HL-60 (cell line): Measurements from ENCODE around the gene ID4.

Experiments
- POLR2AphosphoS5 ChIP-seq: IDR thresholded peaks from 2 replicates; pipeline ENCODE4 v1.6.1; 2012; ENCODE audit warnings: low read depth
- REST ChIP-seq: IDR thresholded peaks from 2 replicates; pipeline ENCODE4 v1.6.1; 2012; ENCODE audit warnings: low read depth; ENCODE audit not compliant: insufficient replicate concordance
- TF ChIP-seq, protein P1 (sequence below): IDR thresholded peaks from one replicate; pipeline ENCODE4 v1.5.1; 2011; ENCODE audit warnings: low read length, control low read depth, inconsistent platforms; ENCODE audit not compliant: insufficient read depth

GRCh38 chr6:19849196-19849595 is 12.0 kb downstream of the ID4 start:
- TF ChIP-seq, protein P1, sequence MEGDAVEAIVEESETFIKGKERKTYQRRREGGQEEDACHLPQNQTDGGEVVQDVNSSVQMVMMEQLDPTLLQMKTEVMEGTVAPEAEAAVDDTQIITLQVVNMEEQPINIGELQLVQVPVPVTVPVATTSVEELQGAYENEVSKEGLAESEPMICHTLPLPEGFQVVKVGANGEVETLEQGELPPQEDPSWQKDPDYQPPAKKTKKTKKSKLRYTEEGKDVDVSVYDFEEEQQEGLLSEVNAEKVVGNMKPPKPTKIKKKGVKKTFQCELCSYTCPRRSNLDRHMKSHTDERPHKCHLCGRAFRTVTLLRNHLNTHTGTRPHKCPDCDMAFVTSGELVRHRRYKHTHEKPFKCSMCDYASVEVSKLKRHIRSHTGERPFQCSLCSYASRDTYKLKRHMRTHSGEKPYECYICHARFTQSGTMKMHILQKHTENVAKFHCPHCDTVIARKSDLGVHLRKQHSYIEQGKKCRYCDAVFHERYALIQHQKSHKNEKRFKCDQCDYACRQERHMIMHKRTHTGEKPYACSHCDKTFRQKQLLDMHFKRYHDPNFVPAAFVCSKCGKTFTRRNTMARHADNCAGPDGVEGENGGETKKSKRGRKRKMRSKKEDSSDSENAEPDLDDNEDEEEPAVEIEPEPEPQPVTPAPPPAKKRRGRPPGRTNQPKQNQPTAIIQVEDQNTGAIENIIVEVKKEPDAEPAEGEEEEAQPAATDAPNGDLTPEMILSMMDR, result no peak
- TF ChIP-seq REST, result no peak
- no peak for TF ChIP-seq POLR2AphosphoS5
